Neural cell (in vitro differentiated cells): ENCODE measurements around the gene RASEF. TPM values are rescaled to one million over a fixed set of nuclear protein-coding genes. Genes with fewer than 3 reads are reported as not detected.

Experiments used
- H2AFZ ChIP-seq: fragments of 200-600, 300-800 bp; sonication (generic), shearing (Covaris generic); 2 replicates; pipeline ENCODE4 v1.6.0; 2014; ENCODE audit warnings: low read depth, mild to moderate bottlenecking, antibody characterized with exemption, low read length, moderate library complexity
- H3F3A ChIP-seq: fragments of 200-600 bp; shearing (Covaris generic); 2 replicates; pipeline ENCODE4 v1.6.1; 2016; ENCODE audit warnings: mild to moderate bottlenecking, moderate library complexity, mixed read lengths, antibody characterized with exemption, low read length; ENCODE audit not compliant: insufficient read depth, poor library complexity, severe bottlenecking
- H3K27ac ChIP-seq: fragments of 200-600, 300-800 bp; sonication (generic), shearing (Covaris generic); 2 replicates; pipeline ENCODE4 v1.5.1; 2014; ENCODE audit warnings: mild to moderate bottlenecking, low read length, moderate library complexity
- H3K27me3 ChIP-seq: fragments of 300-800, 200-600 bp; sonication (generic), shearing (Covaris generic); 2 replicates; pipeline ENCODE4 v1.6.0; 2014; ENCODE audit warnings: mild to moderate bottlenecking, low read depth, low read length, moderate library complexity; ENCODE audit not compliant: insufficient read depth
- H3K36me3 ChIP-seq: fragments of 300-800, 200-600 bp; sonication (generic), shearing (Covaris generic); 2 replicates; pipeline ENCODE4 v1.5.1; 2014; ENCODE audit warnings: mild to moderate bottlenecking, antibody characterized with exemption, low read length, moderate library complexity; ENCODE audit not compliant: insufficient read depth
- H3K4me2 ChIP-seq: fragments of 300-800, 200-600 bp; sonication (generic), shearing (Covaris generic); 2 replicates; pipeline ENCODE4 v1.6.0; 2014; ENCODE audit warnings: mild to moderate bottlenecking, low read length
- H3K4me3 ChIP-seq: fragments of 300-800, 200-600 bp; sonication (generic), shearing (Covaris generic); 2 replicates; pipeline ENCODE4 v1.5.1; 2014; ENCODE audit warnings: mild to moderate bottlenecking, low read length, moderate library complexity
- H3K79me2 ChIP-seq: fragments of 200-600 bp; shearing (Covaris generic); replicated peaks from 2 replicates; pipeline ENCODE4 v1.6.0; 2014; ENCODE audit warnings: mild to moderate bottlenecking, low read length, moderate library complexity; ENCODE audit not compliant: insufficient read depth
- H3K9ac ChIP-seq: fragments of 300-800, 200-600 bp; sonication (generic), shearing (Covaris generic); 2 replicates; pipeline ENCODE4 v1.6.1; 2016; ENCODE audit warnings: mild to moderate bottlenecking, low read length, mixed read lengths
- H3K9me2 ChIP-seq: fragments of 200-600 bp; shearing (Covaris generic); 2 replicates; pipeline ENCODE4 v1.6.1; 2016; ENCODE audit warnings: mild to moderate bottlenecking, low read length, mixed read lengths; ENCODE audit not compliant: insufficient read depth
- H3K9me3 ChIP-seq: fragments of 200-600, 300-800 bp; sonication (generic), shearing (Covaris generic); 2 replicates; pipeline ENCODE4 v1.6.1; 2016; ENCODE audit warnings: mild to moderate bottlenecking, mixed run types, low read length, moderate library complexity, mixed read lengths
- H4K20me1 ChIP-seq: fragments of 200-600 bp; shearing (Covaris generic); 2 replicates; pipeline ENCODE4 v1.6.1; 2016; ENCODE audit warnings: mild to moderate bottlenecking, mixed run types; ENCODE audit not compliant: insufficient read depth
- EP300 ChIP-seq: fragments of 450-650 bp; conservative IDR thresholded peaks from 2 replicates; pipeline ENCODE4 v1.6.1; 2014; ENCODE audit warnings: antibody characterized with exemption, mild to moderate bottlenecking, moderate library complexity; ENCODE audit not compliant: poor library complexity, severe bottlenecking
- EZH2 ChIP-seq: fragments of 200-600, 300-800 bp; shearing (Covaris generic), sonication (generic); IDR thresholded peaks from 2 replicates; pipeline ENCODE4 v1.6.1; 2014; ENCODE audit warnings: antibody characterized with exemption, low read length, borderline replicate concordance, mild to moderate bottlenecking; ENCODE audit not compliant: insufficient read depth, poor library complexity, severe bottlenecking
- MXI1 ChIP-seq: fragments of 450-650 bp; conservative IDR thresholded peaks from 2 replicates; pipeline ENCODE4 v1.6.1; 2014; ENCODE audit warnings: antibody characterized with exemption, mild to moderate bottlenecking; ENCODE audit not compliant: poor library complexity, severe bottlenecking
- POLR2AphosphoS5 ChIP-seq: IDR thresholded peaks from 2 replicates; pipeline ENCODE4 v1.6.1; 2012
- RAD21 ChIP-seq: fragments of 450-650 bp; conservative IDR thresholded peaks from 2 replicates; pipeline ENCODE4 v1.6.1; 2014; ENCODE audit warnings: antibody characterized with exemption, mild to moderate bottlenecking, moderate library complexity
- SMC3 ChIP-seq: fragments of 450-650 bp; conservative IDR thresholded peaks from 2 replicates; pipeline ENCODE4 v1.6.1; 2014; ENCODE audit warnings: antibody characterized with exemption, mild to moderate bottlenecking, moderate library complexity; ENCODE audit not compliant: poor library complexity
- TAF1 ChIP-seq: IDR thresholded peaks from 2 replicates; pipeline ENCODE4 v1.6.1; 2012; ENCODE audit warnings: low read depth
- polyA plus RNA-seq: library from polyadenylated mRNA; depleted of rRNA; stranded (reverse); fragments of >200 nt; gene quantifications from 2 replicates; pipeline ENCODE4 v1.2.3, GENCODE V29; 2014
- TF ChIP-seq, protein P1 (sequence below): fragments of 450-650 bp; IDR thresholded peaks from 2 replicates; pipeline ENCODE4 v1.5.1; 2014; ENCODE audit warnings: antibody characterized with exemption, mild to moderate bottlenecking, moderate library complexity; ENCODE audit not compliant: poor library complexity, severe bottlenecking
- TF ChIP-seq, protein P2 (sequence below): IDR thresholded peaks from 2 replicates; pipeline ENCODE4 v1.6.1; 2012; ENCODE audit warnings: borderline replicate concordance

RASEF gene
- polyA plus RNA-seq, 1 donor from 2014 or later = 0.12 TPM

GRCh38 chr9:83043597-83043996 is 19.3 kb downstream of the RASEF start:
- TF ChIP-seq, protein P1, sequence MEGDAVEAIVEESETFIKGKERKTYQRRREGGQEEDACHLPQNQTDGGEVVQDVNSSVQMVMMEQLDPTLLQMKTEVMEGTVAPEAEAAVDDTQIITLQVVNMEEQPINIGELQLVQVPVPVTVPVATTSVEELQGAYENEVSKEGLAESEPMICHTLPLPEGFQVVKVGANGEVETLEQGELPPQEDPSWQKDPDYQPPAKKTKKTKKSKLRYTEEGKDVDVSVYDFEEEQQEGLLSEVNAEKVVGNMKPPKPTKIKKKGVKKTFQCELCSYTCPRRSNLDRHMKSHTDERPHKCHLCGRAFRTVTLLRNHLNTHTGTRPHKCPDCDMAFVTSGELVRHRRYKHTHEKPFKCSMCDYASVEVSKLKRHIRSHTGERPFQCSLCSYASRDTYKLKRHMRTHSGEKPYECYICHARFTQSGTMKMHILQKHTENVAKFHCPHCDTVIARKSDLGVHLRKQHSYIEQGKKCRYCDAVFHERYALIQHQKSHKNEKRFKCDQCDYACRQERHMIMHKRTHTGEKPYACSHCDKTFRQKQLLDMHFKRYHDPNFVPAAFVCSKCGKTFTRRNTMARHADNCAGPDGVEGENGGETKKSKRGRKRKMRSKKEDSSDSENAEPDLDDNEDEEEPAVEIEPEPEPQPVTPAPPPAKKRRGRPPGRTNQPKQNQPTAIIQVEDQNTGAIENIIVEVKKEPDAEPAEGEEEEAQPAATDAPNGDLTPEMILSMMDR = no peak
- TF ChIP-seq, protein P2, sequence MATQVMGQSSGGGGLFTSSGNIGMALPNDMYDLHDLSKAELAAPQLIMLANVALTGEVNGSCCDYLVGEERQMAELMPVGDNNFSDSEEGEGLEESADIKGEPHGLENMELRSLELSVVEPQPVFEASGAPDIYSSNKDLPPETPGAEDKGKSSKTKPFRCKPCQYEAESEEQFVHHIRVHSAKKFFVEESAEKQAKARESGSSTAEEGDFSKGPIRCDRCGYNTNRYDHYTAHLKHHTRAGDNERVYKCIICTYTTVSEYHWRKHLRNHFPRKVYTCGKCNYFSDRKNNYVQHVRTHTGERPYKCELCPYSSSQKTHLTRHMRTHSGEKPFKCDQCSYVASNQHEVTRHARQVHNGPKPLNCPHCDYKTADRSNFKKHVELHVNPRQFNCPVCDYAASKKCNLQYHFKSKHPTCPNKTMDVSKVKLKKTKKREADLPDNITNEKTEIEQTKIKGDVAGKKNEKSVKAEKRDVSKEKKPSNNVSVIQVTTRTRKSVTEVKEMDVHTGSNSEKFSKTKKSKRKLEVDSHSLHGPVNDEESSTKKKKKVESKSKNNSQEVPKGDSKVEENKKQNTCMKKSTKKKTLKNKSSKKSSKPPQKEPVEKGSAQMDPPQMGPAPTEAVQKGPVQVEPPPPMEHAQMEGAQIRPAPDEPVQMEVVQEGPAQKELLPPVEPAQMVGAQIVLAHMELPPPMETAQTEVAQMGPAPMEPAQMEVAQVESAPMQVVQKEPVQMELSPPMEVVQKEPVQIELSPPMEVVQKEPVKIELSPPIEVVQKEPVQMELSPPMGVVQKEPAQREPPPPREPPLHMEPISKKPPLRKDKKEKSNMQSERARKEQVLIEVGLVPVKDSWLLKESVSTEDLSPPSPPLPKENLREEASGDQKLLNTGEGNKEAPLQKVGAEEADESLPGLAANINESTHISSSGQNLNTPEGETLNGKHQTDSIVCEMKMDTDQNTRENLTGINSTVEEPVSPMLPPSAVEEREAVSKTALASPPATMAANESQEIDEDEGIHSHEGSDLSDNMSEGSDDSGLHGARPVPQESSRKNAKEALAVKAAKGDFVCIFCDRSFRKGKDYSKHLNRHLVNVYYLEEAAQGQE = no peak
- TF ChIP-seq TAF1 (no peak), SMC3 (no peak), POLR2AphosphoS5 (no peak), MXI1 (no peak), RAD21 (no peak), EZH2 (no peak), EP300 (no peak)
- no peaks in the 10 kb centered on the region for H3K36me3 ChIP-seq
- no peaks in the 10 kb centered on the region for H4K20me1 ChIP-seq
- H2AFZ ChIP-seq = no peak overlapping the region
- H3K4me2 ChIP-seq = no peak overlapping the region
- no peaks in the 10 kb centered on the region for H3K9me3 ChIP-seq
- H3K9ac ChIP-seq = no peak overlapping the region
- H3K9me2 ChIP-seq = no peaks in the 10 kb centered on the region
- H3F3A ChIP-seq = no peaks in the 10 kb centered on the region
- no peaks in the 10 kb centered on the region for H3K27me3 ChIP-seq
- H3K4me3 ChIP-seq = no peak overlapping the region
- no peak overlapping the region for H3K27ac ChIP-seq
- no peaks in the 10 kb centered on the region for H3K79me2 ChIP-seq

- H3K36me3 ChIP-seq = no peaks in the 10 kb centered on the region
- H2AFZ ChIP-seq = no peak overlapping the region
- TF ChIP-seq, protein P1 = no peak
- TF ChIP-seq, protein P2 = no peak
- TF ChIP-seq RAD21 = no peak
- no peak for TF ChIP-seq TAF1
- H3K9me2 ChIP-seq = no peaks in the 10 kb centered on the region
- no peaks in the 10 kb centered on the region for H3F3A ChIP-seq
- H3K9ac ChIP-seq = no peak overlapping the region
- H3K9me3 ChIP-seq = no peaks in the 10 kb centered on the region
- H3K79me2 ChIP-seq = no peaks in the 10 kb centered on the region
- H3K4me3 ChIP-seq = no peak overlapping the region
- no peak overlapping the region for H3K4me2 ChIP-seq
- no peaks in the 10 kb centered on the region for H3K27me3 ChIP-seq
- no peaks in the 10 kb centered on the region for H4K20me1 ChIP-seq
- no peak overlapping the region for H3K27ac ChIP-seq
Measured at GRCh38 chr9:83041771-83042170, 21.2 kb downstream of the RASEF start.
